ENCODE measurements around the gene TP53BP2. TPM values are rescaled to one million over a fixed set of nuclear protein-coding genes. Genes with fewer than 3 reads are reported as not detected.

The TP53BP2 gene
- total and polyA plus RNA-seq, 10 of the 15 experiments (the other 5 are each of a cell fraction or from before 2014, with no cell fraction given), result 1.6 to 13.7 (median 5.6) TPM

DNA sequence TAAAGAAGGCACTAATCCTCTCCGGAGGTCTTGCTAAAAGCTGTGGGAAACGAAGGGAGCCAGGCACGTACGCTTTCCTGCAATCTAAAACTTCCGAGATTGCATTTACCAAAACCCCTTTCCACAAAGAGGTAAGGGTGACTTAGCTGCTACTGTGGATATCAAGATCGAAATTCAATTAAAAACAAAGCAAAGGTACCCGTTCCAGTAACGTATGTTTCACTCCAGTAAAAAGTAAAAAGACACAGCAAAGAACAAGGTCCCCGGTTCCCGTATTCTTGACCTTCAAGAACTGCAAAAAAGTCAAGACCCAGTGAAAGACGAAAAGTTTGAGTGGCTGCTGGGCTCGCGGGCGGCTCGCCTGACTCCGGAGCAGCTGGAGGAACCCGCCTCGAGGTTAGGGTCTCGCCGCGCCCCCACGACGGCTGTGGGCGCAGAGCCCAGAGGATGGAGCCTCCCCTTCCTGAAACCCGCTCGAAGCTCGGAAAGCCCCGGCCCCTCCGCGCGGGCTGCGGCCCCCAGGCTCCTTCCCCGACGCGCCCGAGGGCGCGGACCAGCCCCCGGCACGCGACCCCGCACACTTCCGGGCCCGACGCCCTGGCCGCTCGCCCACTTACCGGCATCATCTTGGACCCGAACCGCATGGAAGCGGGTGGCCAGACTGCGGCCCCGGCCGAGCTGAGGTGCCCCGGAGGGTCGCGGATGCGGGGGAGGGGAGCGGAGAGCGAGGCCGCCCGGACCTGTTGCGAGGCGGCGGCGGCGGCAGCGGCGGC lies 524 bp downstream of the TP53BP2 start (continued):
- TF ChIP-seq, protein P1, sequence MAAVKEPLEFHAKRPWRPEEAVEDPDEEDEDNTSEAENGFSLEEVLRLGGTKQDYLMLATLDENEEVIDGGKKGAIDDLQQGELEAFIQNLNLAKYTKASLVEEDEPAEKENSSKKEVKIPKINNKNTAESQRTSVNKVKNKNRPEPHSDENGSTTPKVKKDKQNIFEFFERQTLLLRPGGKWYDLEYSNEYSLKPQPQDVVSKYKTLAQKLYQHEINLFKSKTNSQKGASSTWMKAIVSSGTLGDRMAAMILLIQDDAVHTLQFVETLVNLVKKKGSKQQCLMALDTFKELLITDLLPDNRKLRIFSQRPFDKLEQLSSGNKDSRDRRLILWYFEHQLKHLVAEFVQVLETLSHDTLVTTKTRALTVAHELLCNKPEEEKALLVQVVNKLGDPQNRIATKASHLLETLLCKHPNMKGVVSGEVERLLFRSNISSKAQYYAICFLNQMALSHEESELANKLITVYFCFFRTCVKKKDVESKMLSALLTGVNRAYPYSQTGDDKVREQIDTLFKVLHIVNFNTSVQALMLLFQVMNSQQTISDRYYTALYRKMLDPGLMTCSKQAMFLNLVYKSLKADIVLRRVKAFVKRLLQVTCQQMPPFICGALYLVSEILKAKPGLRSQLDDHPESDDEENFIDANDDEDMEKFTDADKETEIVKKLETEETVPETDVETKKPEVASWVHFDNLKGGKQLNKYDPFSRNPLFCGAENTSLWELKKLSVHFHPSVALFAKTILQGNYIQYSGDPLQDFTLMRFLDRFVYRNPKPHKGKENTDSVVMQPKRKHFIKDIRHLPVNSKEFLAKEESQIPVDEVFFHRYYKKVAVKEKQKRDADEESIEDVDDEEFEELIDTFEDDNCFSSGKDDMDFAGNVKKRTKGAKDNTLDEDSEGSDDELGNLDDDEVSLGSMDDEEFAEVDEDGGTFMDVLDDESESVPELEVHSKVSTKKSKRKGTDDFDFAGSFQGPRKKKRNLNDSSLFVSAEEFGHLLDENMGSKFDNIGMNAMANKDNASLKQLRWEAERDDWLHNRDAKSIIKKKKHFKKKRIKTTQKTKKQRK (IDR thresholded peaks at IDR 0.05; ENCODE audit: low read depth, low read length), result no peak
- no peak for TF ChIP-seq SMARCA5 (IDR thresholded peaks at IDR 0.05)
- TF ChIP-seq, protein P2, sequence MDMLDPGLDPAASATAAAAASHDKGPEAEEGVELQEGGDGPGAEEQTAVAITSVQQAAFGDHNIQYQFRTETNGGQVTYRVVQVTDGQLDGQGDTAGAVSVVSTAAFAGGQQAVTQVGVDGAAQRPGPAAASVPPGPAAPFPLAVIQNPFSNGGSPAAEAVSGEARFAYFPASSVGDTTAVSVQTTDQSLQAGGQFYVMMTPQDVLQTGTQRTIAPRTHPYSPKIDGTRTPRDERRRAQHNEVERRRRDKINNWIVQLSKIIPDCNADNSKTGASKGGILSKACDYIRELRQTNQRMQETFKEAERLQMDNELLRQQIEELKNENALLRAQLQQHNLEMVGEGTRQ (IDR thresholded peaks at IDR 0.05; ENCODE audit: borderline replicate concordance, low read depth, low read length), result no peak
- TF ChIP-seq IKZF2 (IDR thresholded peaks at IDR 0.05), result no peak
- TF ChIP-seq ETV6 (conservative IDR thresholded peaks at IDR 0.05 in 1 of 2, IDR thresholded peaks at IDR 0.05 in 1 of 2; ENCODE audit: borderline replicate concordance in 1 of 2, low read depth in 1 of 2), result no peak
- TF ChIP-seq SREBF1 (IDR thresholded peaks at IDR 0.05; ENCODE audit: low read length), result no peak
- 0 out of 2 replicates have a peak, but pooled peaks have one; percentile 39 for TF ChIP-seq STAT1 (conservative IDR thresholded peaks at IDR 0.05)
- TF ChIP-seq EED (IDR thresholded peaks at IDR 0.05; ENCODE audit: low read depth), result 0 out of 2 replicates have a peak, but pooled peaks have one; percentile 15
- TF ChIP-seq CHD1 (IDR thresholded peaks at IDR 0.05; ENCODE audit: low read depth, low read length), result no peak
- TF ChIP-seq ZNF207 (IDR thresholded peaks at IDR 0.05; ENCODE audit: borderline replicate concordance), result 0 out of 2 replicates have a peak, but pooled peaks have one; percentile 20
- TF ChIP-seq NBN (IDR thresholded peaks at IDR 0.05), result no peak
- TF ChIP-seq FOXM1 (IDR thresholded peaks at IDR 0.05; ENCODE audit: low read depth, low read length), result no peak
- TF ChIP-seq, protein P3, sequence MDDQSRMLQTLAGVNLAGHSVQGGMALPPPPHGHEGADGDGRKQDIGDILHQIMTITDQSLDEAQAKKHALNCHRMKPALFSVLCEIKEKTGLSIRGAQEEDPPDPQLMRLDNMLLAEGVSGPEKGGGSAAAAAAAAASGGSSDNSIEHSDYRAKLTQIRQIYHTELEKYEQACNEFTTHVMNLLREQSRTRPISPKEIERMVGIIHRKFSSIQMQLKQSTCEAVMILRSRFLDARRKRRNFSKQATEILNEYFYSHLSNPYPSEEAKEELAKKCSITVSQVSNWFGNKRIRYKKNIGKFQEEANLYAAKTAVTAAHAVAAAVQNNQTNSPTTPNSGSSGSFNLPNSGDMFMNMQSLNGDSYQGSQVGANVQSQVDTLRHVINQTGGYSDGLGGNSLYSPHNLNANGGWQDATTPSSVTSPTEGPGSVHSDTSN (IDR thresholded peaks at IDR 0.05; ENCODE audit: insufficient replicate concordance, low read depth, low read length), result no peak
- TF ChIP-seq, protein P4, sequence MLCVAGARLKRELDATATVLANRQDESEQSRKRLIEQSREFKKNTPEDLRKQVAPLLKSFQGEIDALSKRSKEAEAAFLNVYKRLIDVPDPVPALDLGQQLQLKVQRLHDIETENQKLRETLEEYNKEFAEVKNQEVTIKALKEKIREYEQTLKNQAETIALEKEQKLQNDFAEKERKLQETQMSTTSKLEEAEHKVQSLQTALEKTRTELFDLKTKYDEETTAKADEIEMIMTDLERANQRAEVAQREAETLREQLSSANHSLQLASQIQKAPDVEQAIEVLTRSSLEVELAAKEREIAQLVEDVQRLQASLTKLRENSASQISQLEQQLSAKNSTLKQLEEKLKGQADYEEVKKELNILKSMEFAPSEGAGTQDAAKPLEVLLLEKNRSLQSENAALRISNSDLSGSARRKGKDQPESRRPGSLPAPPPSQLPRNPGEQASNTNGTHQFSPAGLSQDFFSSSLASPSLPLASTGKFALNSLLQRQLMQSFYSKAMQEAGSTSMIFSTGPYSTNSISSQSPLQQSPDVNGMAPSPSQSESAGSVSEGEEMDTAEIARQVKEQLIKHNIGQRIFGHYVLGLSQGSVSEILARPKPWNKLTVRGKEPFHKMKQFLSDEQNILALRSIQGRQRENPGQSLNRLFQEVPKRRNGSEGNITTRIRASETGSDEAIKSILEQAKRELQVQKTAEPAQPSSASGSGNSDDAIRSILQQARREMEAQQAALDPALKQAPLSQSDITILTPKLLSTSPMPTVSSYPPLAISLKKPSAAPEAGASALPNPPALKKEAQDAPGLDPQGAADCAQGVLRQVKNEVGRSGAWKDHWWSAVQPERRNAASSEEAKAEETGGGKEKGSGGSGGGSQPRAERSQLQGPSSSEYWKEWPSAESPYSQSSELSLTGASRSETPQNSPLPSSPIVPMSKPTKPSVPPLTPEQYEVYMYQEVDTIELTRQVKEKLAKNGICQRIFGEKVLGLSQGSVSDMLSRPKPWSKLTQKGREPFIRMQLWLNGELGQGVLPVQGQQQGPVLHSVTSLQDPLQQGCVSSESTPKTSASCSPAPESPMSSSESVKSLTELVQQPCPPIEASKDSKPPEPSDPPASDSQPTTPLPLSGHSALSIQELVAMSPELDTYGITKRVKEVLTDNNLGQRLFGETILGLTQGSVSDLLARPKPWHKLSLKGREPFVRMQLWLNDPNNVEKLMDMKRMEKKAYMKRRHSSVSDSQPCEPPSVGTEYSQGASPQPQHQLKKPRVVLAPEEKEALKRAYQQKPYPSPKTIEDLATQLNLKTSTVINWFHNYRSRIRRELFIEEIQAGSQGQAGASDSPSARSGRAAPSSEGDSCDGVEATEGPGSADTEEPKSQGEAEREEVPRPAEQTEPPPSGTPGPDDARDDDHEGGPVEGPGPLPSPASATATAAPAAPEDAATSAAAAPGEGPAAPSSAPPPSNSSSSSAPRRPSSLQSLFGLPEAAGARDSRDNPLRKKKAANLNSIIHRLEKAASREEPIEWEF (IDR thresholded peaks at IDR 0.05; ENCODE audit: insufficient replicate concordance, low read depth, low read length), result no peak
- no peak for TF ChIP-seq RFX5 (IDR thresholded peaks at IDR 0.05; ENCODE audit: low read depth, low read length)
- no peak for TF ChIP-seq BCL11A (IDR thresholded peaks at IDR 0.05; ENCODE audit: low read depth, low read length)
- TF ChIP-seq POLR2AphosphoS5 (IDR thresholded peaks at IDR 0.05; ENCODE audit: low read length), result peak; percentile 38; the same call in 1 of the 2 replicates
- no peak for TF ChIP-seq ATF7 (IDR thresholded peaks at IDR 0.05; ENCODE audit: low read depth)
- TF ChIP-seq, protein P5, sequence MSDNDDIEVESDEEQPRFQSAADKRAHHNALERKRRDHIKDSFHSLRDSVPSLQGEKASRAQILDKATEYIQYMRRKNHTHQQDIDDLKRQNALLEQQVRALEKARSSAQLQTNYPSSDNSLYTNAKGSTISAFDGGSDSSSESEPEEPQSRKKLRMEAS (IDR thresholded peaks at IDR 0.05; ENCODE audit: low read depth, low read length), result no peak

All from GM12878 (cell line).